Endothelial cell of umbilical vein (primary cell): ENCODE data around the gene SNAPIN. TPM values are rescaled to one million over a fixed set of nuclear protein-coding genes. Genes with fewer than 3 reads are reported as not detected.

Experiments
- BruUV-seq: library from RNA; stranded (reverse); fragments of 400-500 nt; replicated peaks from 2 replicates; lab custom pipeline; 2021; lab: Mats Ljungman, UMichigan
- CTCF ChIA-PET: fragments of 300-600, 350-600 bp; sonication (Branson Sonifier 250); formaldehyde crosslinking; loops from one replicate; lab custom pipeline; 2021; ENCODE audit warnings: antibody characterized with exemption, inconsistent platforms; lab: Charles Lee
- POLR2A ChIA-PET: fragments of 300-600, 350-600 bp; sonication (Branson Sonifier 250); formaldehyde crosslinking; loops from one replicate; lab custom pipeline; 2021; ENCODE audit warnings: antibody characterized with exemption, inconsistent platforms; lab: Charles Lee
- DNase-seq: peaks from one replicate; pipeline ENCODE4 v3.0.0-alpha.2; 2011; ENCODE audit warnings: low read depth, low spot score
- FAIRE-seq: peaks from 2 replicates; lab custom pipeline; 2011; peaks lifted over from hg19 to GRCh38; lab: Jason Lieb, UNC
- H2AFZ ChIP-seq: 2 replicates; pipeline ENCODE4 v1.6.0; 2012; ENCODE audit warnings: low read depth, low read length, control low read depth, inconsistent platforms
- H3K27ac ChIP-seq: 2 replicates; pipeline ENCODE4 v1.5.1; 2011; ENCODE audit warnings: low read depth, mild to moderate bottlenecking, control low read depth, low read length, moderate library complexity; ENCODE audit not compliant: insufficient read depth
- H3K27me3 ChIP-seq, 2 experiments: 2 replicates each; pipeline versions ENCODE4 v1.6.0 to v1.6.1; 2011; ENCODE audit warnings: low read length in 2 of 2, mixed read lengths in 1 of 2; ENCODE audit not compliant: control insufficient read depth in 2 of 2, insufficient read depth in 2 of 2
- H3K36me3 ChIP-seq, 2 experiments: 2 replicates in 1 of 2; 3 replicates in 1 of 2; pipeline ENCODE4 v1.5.1; 2011; ENCODE audit warnings: low read length in 2 of 2, mild to moderate bottlenecking in 1 of 2, moderate library complexity in 1 of 2; ENCODE audit not compliant: control insufficient read depth in 2 of 2, insufficient read depth in 2 of 2; ENCODE audit errors: extremely low read depth in 1 of 2
- H3K4me1 ChIP-seq: 3 replicates; pipeline ENCODE4 v1.5.1; 2011; ENCODE audit warnings: mild to moderate bottlenecking, low read length; ENCODE audit not compliant: control insufficient read depth, insufficient read depth; ENCODE audit errors: extremely low read depth
- H3K4me2 ChIP-seq: 2 replicates; pipeline ENCODE4 v1.6.1; 2011; ENCODE audit warnings: low read length, control low read depth, mixed read lengths; ENCODE audit not compliant: insufficient read depth
- H3K4me3 ChIP-seq, 3 experiments: fragments of 200-600 bp in 1 of 3; sonication (generic), shearing (Covaris generic) in 1 of 3; replicated peaks in 1 of 3; 2 replicates each; pipeline ENCODE4 v1.5.1; 2011 to 2016; ENCODE audit warnings: control low read depth in 3 of 3, low read length in 3 of 3, mild to moderate bottlenecking in 2 of 3, inconsistent platforms in 1 of 3, low read depth in 1 of 3, moderate library complexity in 1 of 3; ENCODE audit not compliant: insufficient read depth in 1 of 3
- H3K79me2 ChIP-seq: 2 replicates; pipeline ENCODE4 v1.6.0; 2012; ENCODE audit warnings: low read length, inconsistent platforms; ENCODE audit not compliant: control insufficient read depth, insufficient read depth
- H3K9ac ChIP-seq: replicated peaks from 2 replicates; pipeline ENCODE3; 2011; ENCODE audit warnings: low read length, control low read depth; ENCODE audit not compliant: insufficient read depth; ENCODE audit errors: extremely low read depth
- H3K9me1 ChIP-seq: replicated peaks from 3 replicates; pipeline ENCODE4 v1.6.0; 2011; ENCODE audit warnings: mild to moderate bottlenecking, low read length; ENCODE audit not compliant: control insufficient read depth, insufficient read depth; ENCODE audit errors: extremely low read depth
- H3K9me3 ChIP-seq: replicated peaks from 2 replicates; pipeline ENCODE4 v1.5.1; 2012; ENCODE audit warnings: low read length, inconsistent platforms; ENCODE audit not compliant: control insufficient read depth, insufficient read depth
- H4K20me1 ChIP-seq: replicated peaks from 2 replicates; pipeline ENCODE3; 2011; ENCODE audit warnings: mild to moderate bottlenecking, low read length; ENCODE audit not compliant: control insufficient read depth, insufficient read depth; ENCODE audit errors: extremely low read depth
- FOS ChIP-seq: IDR thresholded peaks from 2 replicates; pipeline ENCODE4 v1.6.1; 2011; ENCODE audit warnings: mild to moderate bottlenecking, low read length, moderate library complexity, borderline replicate concordance; ENCODE audit not compliant: insufficient read depth
- GATA2 ChIP-seq: IDR thresholded peaks from 2 replicates; pipeline ENCODE4 v1.7.0; 2011; ENCODE audit warnings: low read depth, mild to moderate bottlenecking, moderate library complexity, mixed read lengths, low read length; ENCODE audit not compliant: insufficient read length, insufficient read depth
- POLR2A ChIP-seq: IDR thresholded peaks from 2 replicates; pipeline ENCODE4 v1.6.1; 2012; ENCODE audit warnings: low read depth, mild to moderate bottlenecking, control low read depth, low read length
- POLR2AphosphoS5 ChIP-seq: IDR thresholded peaks from 2 replicates; pipeline ENCODE4 v1.6.1; 2012; ENCODE audit warnings: low read depth, mild to moderate bottlenecking, control low read depth, low read length, moderate library complexity; ENCODE audit not compliant: insufficient read depth
- dilution Hi-C: fragments of 300-500 bp; cut with MboI; formaldehyde crosslinking; loops from one replicate; pipeline ENCODE4 v1.15.0; 2019; ENCODE audit warnings: low sequenced_read_pairs; ENCODE audit not compliant: extremely low pct_ligation_motif_present
- intact Hi-C: fragments of 100-400 bp; cut with micrococcal nuclease; formaldehyde crosslinking; loops from one replicate; pipeline ENCODE4 v1.10.0; 2022
- polyA plus RNA-seq, 4 experiments: library from polyadenylated mRNA; depleted of rRNA in 3 of 4; stranded (reverse) in 3 of 4; unstranded in 1 of 4; fragments of >200 nt; gene quantifications; 2 replicates each; pipeline versions ENCODE4 v1.2.1 to v1.2.3, GENCODE V29; 2011 to 2012; ENCODE audit warnings: missing spikeins in 1 of 4
- total RNA-seq: library from RNA; stranded (reverse); gene quantifications from 2 replicates; pipeline ENCODE4 v1.2.3, GENCODE V29; 2021

SNAPIN gene
- total and polyA plus RNA-seq, 2 donors (not counting 3 experiments of a cell fraction or from before 2014, with no cell fraction given) = 36.8 to 55.1 TPM

GRCh38 chr1:153612111-153612754, 46.3 kb upstream of the SNAPIN start:
- FAIRE-seq (no peak), DNase-seq (no peak)
- Histone ChIP-seq H4K20me1 (no peaks in the 10 kb centered on the region), H2AFZ (no peak overlapping the region), H3K9ac (peak overlapping the region; percentile 70), H3K9me3 (no peaks in the 10 kb centered on the region), H3K36me3 (peaks cover 4 to 6% of the 10 kb centered on the region in 2 experiments), H3K79me2 (peaks cover 37% of the 10 kb centered on the region), H3K27me3 (no peaks in the 10 kb centered on the region), H3K9me1 (no peaks in the 10 kb centered on the region), H3K4me1 (peaks cover 30% of the 10 kb centered on the region), H3K4me3 (peak overlapping the region; percentile 32 to 62 (median 37)), H3K4me2 (peak overlapping the region; percentile 51), H3K27ac (peak overlapping the region; percentile 42)
- intact Hi-C loops (no loop called here), dilution Hi-C loops (no loop called here)
- no peak for TF ChIP-seq FOS
- TF ChIP-seq GATA2 = no peak
- TF ChIP-seq POLR2AphosphoS5 = no peak
- no TSS peak for BruUV-seq
- ChIA-PET POLR2A (interaction anchor here (0.6 to 2.0 kb wide), 4 partner anchors 12 to 40 kb away, joined by 3 to 9 read pairs (median 6); partner anchors contain the start of genes CHTOP, S100A1 and S100A13), CTCF (interaction anchor here (0.7 to 7.7 kb wide), 7 partner anchors 9 to 102 kb away, joined by 3 to 54 read pairs (median 6); partner anchors contain the start of gene S100A13)

GRCh38 chr1:153612755-153613331, 45.7 kb upstream of the SNAPIN start, which contains the start of gene S100A16:
Gene S100A16, minus strand, starts transcription at chr1:153613137. Its CDS starts 4,986 bp downstream, at chr1:153608151.
- TF ChIP-seq POLR2A (no peak), POLR2AphosphoS5 (peak; percentile 34)
- H3K79me2 ChIP-seq = peaks cover 31% of the 10 kb centered on the region
- peak; percentile 35 for FAIRE-seq
- H3K9me3 ChIP-seq = no peaks in the 10 kb centered on the region
- H3K27ac ChIP-seq = peak within 1 kb of the TSS; percentile 42
- intact Hi-C loops = no loop called here
- H3K4me3 ChIP-seq = peak within 1 kb of the TSS; percentile 32 to 62 (median 37)
- H4K20me1 ChIP-seq = no peaks in the 10 kb centered on the region
- BruUV-seq = no TSS peak
- CTCF ChIA-PET = interaction anchor here (0.7 to 7.7 kb wide), 7 partner anchors 9 to 103 kb away, joined by 3 to 54 read pairs (median 6); partner anchors contain the start of gene S100A13
- H3K9ac ChIP-seq = peak within 1 kb of the TSS; percentile 70
- POLR2A ChIA-PET = interaction anchor here (0.6 to 2.0 kb wide), 4 partner anchors 11 to 41 kb away, joined by 3 to 9 read pairs (median 6); partner anchors contain the start of genes CHTOP, S100A1 and S100A13
- peaks cover 0 to under 1% of the 10 kb centered on the region in 2 experiments for H3K36me3 ChIP-seq
- peak; percentile 30 for DNase-seq
- H3K4me1 ChIP-seq = peaks cover 24% of the 10 kb centered on the region
- dilution Hi-C loops = no loop called here
- no peaks in the 10 kb centered on the region for H3K27me3 ChIP-seq
- H3K9me1 ChIP-seq = no peaks in the 10 kb centered on the region
- H2AFZ ChIP-seq = no peak within 1 kb of the TSS
- H3K4me2 ChIP-seq = peak within 1 kb of the TSS; percentile 51
